Measurements from ENCODE around the gene SULT1E1. TPM values are rescaled to one million over a fixed set of nuclear protein-coding genes. Genes with fewer than 3 reads are reported as not detected.
A peak's percentile ranks its signal among the peaks of the same experiment; 100 is the strongest.

Gene SULT1E1
- total RNA-seq, 1 donor = 1.7 TPM

GRCh38 chr4:69874507-69874906 is 14.6 kb upstream of the SULT1E1 start:
- TF ChIP-seq CTCF (IDR thresholded peaks at IDR 0.05; ENCODE audit: insufficient read depth, low read length) = no peak
- no peak overlapping the region for H3K4me3 ChIP-seq (ENCODE audit: low read depth, low read length)

GRCh38 chr4:69861756-69862155 is 1.8 kb upstream of the SULT1E1 start:
- no peak for DNase-seq (ENCODE audit: low read depth)
- no peak for TF ChIP-seq CTCF (IDR thresholded peaks at IDR 0.05; ENCODE audit: insufficient read depth, low read length)

More at GRCh38 chr4:69874507-69874906, 14.6 kb upstream of the SULT1E1 start:
- DNase-seq (ENCODE audit: low read depth) = no peak

GRCh38 chr4:69860521-69861298 is 765 bp upstream of the SULT1E1 start:
- H3K4me3 ChIP-seq (ENCODE audit: low read depth, low read length) = no peak overlapping the region
- DNase-seq (ENCODE audit: low read depth) = no peak
- TF ChIP-seq CTCF (IDR thresholded peaks at IDR 0.05; ENCODE audit: insufficient read depth, low read length) = no peak

More at GRCh38 chr4:69861756-69862155, 1.8 kb upstream of the SULT1E1 start:
- H3K4me3 ChIP-seq (ENCODE audit: low read depth, low read length) = no peak overlapping the region

GRCh38 chr4:69859140-69859685 is 732 bp downstream of the SULT1E1 start:
- TF ChIP-seq CTCF (IDR thresholded peaks at IDR 0.05; ENCODE audit: insufficient read depth, low read length) = no peak
- H3K4me3 ChIP-seq (ENCODE audit: low read depth, low read length) = peak overlapping the region; percentile 57
- no peak for DNase-seq (ENCODE audit: low read depth)

- H3K4me3 ChIP-seq (ENCODE audit: low read depth, low read length) = peak overlapping the region; percentile 57
- peak; percentile 65 for DNase-seq (ENCODE audit: low read depth)
- TF ChIP-seq CTCF (IDR thresholded peaks at IDR 0.05; ENCODE audit: insufficient read depth, low read length) = no peak
Observed at GRCh38 chr4:69858690-69859089, 1.3 kb downstream of the SULT1E1 start.

GRCh38 chr4:69855822-69856221 is 4.1 kb downstream of the SULT1E1 start:
- TF ChIP-seq CTCF (IDR thresholded peaks at IDR 0.05; ENCODE audit: insufficient read depth, low read length) = no peak
- DNase-seq (ENCODE audit: low read depth) = no peak
- no peak overlapping the region for H3K4me3 ChIP-seq (ENCODE audit: low read depth, low read length)
